Ureter (tissue), 1 donor: ENCODE data around the gene CD164L2. TPM values are rescaled to one million over a fixed set of nuclear protein-coding genes. Genes with fewer than 3 reads are reported as not detected.

Experiments
- DNase-seq: peaks from one replicate; pipeline ENCODE4 v3.0.0-alpha.2; 2020; ENCODE audit warnings: low spot score
- total RNA-seq: library from RNA; stranded (reverse); gene quantifications from one replicate; pipeline ENCODE4 v1.2.4, GENCODE V29; 2023
- donor health status: DM: yes; HTN: yes; CAD: no.

The CD164L2 gene
- total RNA-seq, 1 donor from 2014 or later: not detected

- no peak for DNase-seq
Observed at GRCh38 chr1:27346991-27347624, 36.0 kb downstream of the CD164L2 start.

GRCh38 chr1:27346357-27346756 is 36.8 kb downstream of the CD164L2 start:
- DNase-seq: no peak

- no peak for DNase-seq
Observed at GRCh38 chr1:27345272-27345671, 37.9 kb downstream of the CD164L2 start.

GRCh38 chr1:27343639-27344025 is 39.5 kb downstream of the CD164L2 start:
- DNase-seq: no peak

GRCh38 chr1:27342778-27343638 is 40.1 kb downstream of the CD164L2 start:
- peak; percentile 87 for DNase-seq

- no peak for DNase-seq
Observed at GRCh38 chr1:27342391-27342777, 40.7 kb downstream of the CD164L2 start.

GRCh38 chr1:27341525-27342252 is 41.4 kb downstream of the CD164L2 start, which contains the start of gene SYTL1:
Gene SYTL1 (plus strand): TSS chr1:27342022. CDS start chr1:27345335, 3,313 bp downstream.
- DNase-seq: peak; percentile 78

GRCh38 chr1:27339213-27339612 is 43.9 kb downstream of the CD164L2 start:
- no peak for DNase-seq

- no peak for DNase-seq
Observed at GRCh38 chr1:27338751-27339150, 44.4 kb downstream of the CD164L2 start.

GRCh38 chr1:27336756-27337155 is 46.4 kb downstream of the CD164L2 start:
- DNase-seq: no peak

GRCh38 chr1:27335506-27336422 is 47.4 kb downstream of the CD164L2 start:
- DNase-seq: no peak

GRCh38 chr1:27333717-27334279 is 49.3 kb downstream of the CD164L2 start:
- no peak for DNase-seq

- DNase-seq: no peak
Observed at GRCh38 chr1:27332536-27333281, 50.4 kb downstream of the CD164L2 start.

- no peak for DNase-seq
Observed at GRCh38 chr1:27331922-27332321, 51.2 kb downstream of the CD164L2 start.

GRCh38 chr1:27331426-27331825 is 51.7 kb downstream of the CD164L2 start:
- no peak for DNase-seq

- DNase-seq: no peak
Observed at GRCh38 chr1:27330786-27331185, 52.3 kb downstream of the CD164L2 start.
